Duodenal mucosa (tissue), 2 donors: ENCODE results near the gene ATP8B4.
"Not testable (repeated sequence)": the region's sequence is repeated elsewhere in the genome, so short reads cannot be mapped to it uniquely, and the experiment has no call there.

Experiments used
- H3K27ac ChIP-seq: one replicate; pipeline ENCODE4 v1.7.0; 2013; ENCODE audit warnings: low read depth, low read length
- H3K27me3 ChIP-seq, 2 donors: one replicate each; pipeline ENCODE4 v1.7.0; 2013; ENCODE audit warnings: low read length in 2 of 2, control low read depth in 1 of 2; ENCODE audit not compliant: insufficient read depth in 2 of 2, control insufficient read depth in 1 of 2
- H3K36me3 ChIP-seq, 2 donors: one replicate each; pipeline ENCODE4 v1.7.0; 2013; ENCODE audit warnings: low read length in 2 of 2, control low read depth in 1 of 2; ENCODE audit not compliant: insufficient read depth in 2 of 2, control insufficient read depth in 1 of 2
- H3K4me1 ChIP-seq, 2 donors: one replicate each; pipeline ENCODE4 v1.7.0; 2013; ENCODE audit warnings: low read length in 2 of 2, control low read depth in 1 of 2; ENCODE audit not compliant: insufficient read depth in 2 of 2, control insufficient read depth in 1 of 2
- H3K4me3 ChIP-seq, 2 donors: one replicate each; pipeline ENCODE4 v1.7.0; 2013; ENCODE audit warnings: low read length in 2 of 2, low read depth in 1 of 2
- H3K9ac ChIP-seq, 2 donors: one replicate each; pipeline ENCODE4 v1.7.0; 2013; ENCODE audit warnings: low read length in 2 of 2, low read depth in 1 of 2
- H3K9me3 ChIP-seq, 2 donors: one replicate each; pipeline ENCODE4 v1.7.0; 2013; ENCODE audit warnings: low read length in 2 of 2, control low read depth in 1 of 2; ENCODE audit not compliant: control insufficient read depth in 1 of 2

Gene ATP8B4

GRCh38 chr15:50140983-50141382 is 21.9 kb upstream of the ATP8B4 start:
- no peak overlapping the region for H3K4me3 ChIP-seq
- no peak overlapping the region for H3K9ac ChIP-seq
- no peaks in the 10 kb centered on the region for H3K27me3 ChIP-seq
- no peaks in the 10 kb centered on the region for H3K36me3 ChIP-seq
- H3K9me3 ChIP-seq, result no peaks in the 10 kb centered on the region
- no peaks in the 10 kb centered on the region for H3K4me1 ChIP-seq
- no peak overlapping the region for H3K27ac ChIP-seq

DNA sequence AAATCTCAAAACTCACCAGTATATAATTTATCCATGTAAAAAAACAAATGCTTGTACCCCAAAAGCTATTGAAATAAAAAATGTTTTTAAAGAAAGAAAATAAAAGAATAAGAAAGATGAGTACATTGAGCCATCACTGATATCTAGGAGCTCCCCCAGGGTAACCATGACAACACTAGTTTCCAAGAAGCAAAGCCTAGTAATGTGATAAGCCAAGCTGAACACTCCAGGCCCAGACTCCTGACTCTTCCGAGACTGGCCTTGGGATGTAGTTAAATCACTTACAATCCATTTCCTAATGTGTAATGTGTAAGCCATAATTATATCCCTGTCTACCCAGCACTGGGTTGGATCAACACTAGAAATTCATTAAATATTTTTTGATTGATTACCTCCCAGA is 21.1 kb upstream of the ATP8B4 start:
- Histone ChIP-seq H3K9me3 (no peaks in the 10 kb centered on the region), H3K9ac (no peak overlapping the region), H3K36me3 (no peaks in the 10 kb centered on the region), H3K4me1 (no peaks in the 10 kb centered on the region), H3K27ac (no peak overlapping the region), H3K27me3 (no peaks in the 10 kb centered on the region), H3K4me3 (no peak overlapping the region)

GRCh38 chr15:50138391-50138790 is 19.4 kb upstream of the ATP8B4 start:
- Histone ChIP-seq H3K27ac (no peak overlapping the region), H3K9me3 (no peaks in the 10 kb centered on the region), H3K4me3 (no peak overlapping the region), H3K27me3 (no peaks in the 10 kb centered on the region), H3K36me3 (no peaks in the 10 kb centered on the region), H3K9ac (no peak overlapping the region), H3K4me1 (no peaks in the 10 kb centered on the region)

DNA sequence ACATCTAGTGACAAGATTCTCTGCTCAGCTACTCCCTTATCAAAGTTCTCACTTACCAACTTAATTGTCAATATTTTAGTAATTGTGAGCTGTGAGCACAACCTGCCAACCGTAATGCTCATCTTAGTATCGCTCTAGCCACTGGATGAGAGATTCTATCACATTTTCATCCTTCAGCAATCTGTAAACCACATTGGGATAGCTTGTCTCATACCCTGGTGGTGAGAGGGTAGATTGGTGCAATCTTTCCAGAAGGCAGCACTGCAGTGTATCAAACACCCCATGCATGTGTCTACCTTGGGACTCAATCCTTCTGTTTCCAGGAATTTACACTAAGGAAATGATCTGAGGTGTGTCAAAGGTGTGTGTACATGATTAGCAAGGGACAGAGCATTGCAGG is 18.9 kb upstream of the ATP8B4 start:
- Histone ChIP-seq H3K36me3 (no peaks in the 10 kb centered on the region), H3K9me3 (no peaks in the 10 kb centered on the region), H3K27ac (no peak overlapping the region), H3K4me3 (no peak overlapping the region), H3K27me3 (no peaks in the 10 kb centered on the region), H3K4me1 (no peaks in the 10 kb centered on the region), H3K9ac (no peak overlapping the region)

- Histone ChIP-seq H3K27ac (no peak overlapping the region), H3K9ac (no peak overlapping the region), H3K4me1 (no peaks in the 10 kb centered on the region), H3K4me3 (no peak overlapping the region), H3K9me3 (no peaks in the 10 kb centered on the region), H3K27me3 (no peaks in the 10 kb centered on the region), H3K36me3 (no peaks in the 10 kb centered on the region)
Observed at GRCh38 chr15:50137330-50137761, 18.3 kb upstream of the ATP8B4 start.

DNA sequence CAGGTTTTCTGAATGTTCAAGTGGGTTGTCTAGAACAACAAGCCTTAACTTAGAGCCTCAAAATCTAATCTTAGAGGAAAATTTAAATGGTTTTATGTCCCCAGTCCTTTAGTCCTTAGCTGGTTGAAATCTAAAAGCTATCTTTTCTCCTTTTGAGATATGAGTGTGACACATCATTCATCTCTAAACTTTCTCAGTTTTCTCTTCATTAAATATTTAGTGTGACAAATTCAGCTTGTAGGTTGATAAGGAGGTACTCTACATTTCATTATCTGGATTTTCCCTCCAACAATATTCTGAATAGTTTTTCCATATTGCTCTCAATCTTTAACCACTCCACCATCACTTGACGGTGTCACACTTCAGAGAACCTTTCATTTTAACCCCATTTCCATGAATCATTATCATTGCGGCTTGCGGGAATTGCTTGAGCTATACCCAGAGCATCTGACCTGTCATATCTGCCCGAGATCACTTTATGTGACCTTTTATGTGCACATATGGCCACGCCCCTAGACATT is 16.1 kb upstream of the ATP8B4 start:
- Histone ChIP-seq H3K9ac (no peak overlapping the region), H3K4me1 (no peaks in the 10 kb centered on the region), H3K36me3 (no peaks in the 10 kb centered on the region), H3K4me3 (no peak overlapping the region), H3K27me3 (no peaks in the 10 kb centered on the region), H3K27ac (no peak overlapping the region), H3K9me3 (no peaks in the 10 kb centered on the region)

- Histone ChIP-seq H3K9ac (no peak overlapping the region), H3K4me3 (no peak overlapping the region), H3K27ac (no peak overlapping the region), H3K9me3 (no peaks in the 10 kb centered on the region), H3K27me3 (no peaks in the 10 kb centered on the region), H3K36me3 (no peaks in the 10 kb centered on the region), H3K4me1 (no peaks in the 10 kb centered on the region)
Observed at GRCh38 chr15:50134524-50135024, 15.5 kb upstream of the ATP8B4 start.

DNA sequence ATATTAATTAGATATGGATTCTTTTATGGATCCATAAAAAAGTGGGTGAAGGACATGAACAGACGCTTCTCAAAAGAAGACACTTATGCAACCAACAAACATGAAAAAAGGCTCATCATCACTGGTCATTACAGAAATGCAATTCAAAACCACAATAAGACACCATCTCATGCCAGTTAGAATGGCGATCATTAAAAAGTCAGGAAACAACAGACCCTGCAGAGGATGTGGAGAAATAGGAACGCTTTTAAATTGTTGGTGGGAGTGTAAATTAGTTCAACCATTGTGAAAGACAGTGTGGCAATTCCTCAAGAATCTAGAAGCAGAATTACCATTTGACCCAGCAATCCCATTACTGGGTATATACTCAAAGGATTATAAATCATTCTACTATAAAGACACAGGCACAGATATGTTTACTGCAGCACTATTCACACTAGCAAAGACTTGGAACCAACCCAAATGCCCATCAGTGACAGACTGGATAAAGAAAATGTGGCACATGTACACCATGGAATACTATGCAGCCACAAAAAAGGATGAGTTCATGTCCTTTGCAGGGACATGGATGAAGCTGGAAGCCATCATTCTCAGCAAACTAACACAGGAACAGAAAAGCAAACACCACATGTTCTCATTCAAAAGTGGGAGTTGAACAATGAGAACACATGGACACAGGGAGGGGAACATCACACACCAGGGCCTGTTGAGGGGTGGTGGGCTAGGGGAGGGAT is 13.4 kb upstream of the ATP8B4 start:
- H3K36me3 ChIP-seq, H3K4me3 ChIP-seq, H3K27ac ChIP-seq, H3K27me3 ChIP-seq, H3K4me1 ChIP-seq, H3K9me3 ChIP-seq, H3K9ac ChIP-seq: not testable (repeated sequence)

DNA sequence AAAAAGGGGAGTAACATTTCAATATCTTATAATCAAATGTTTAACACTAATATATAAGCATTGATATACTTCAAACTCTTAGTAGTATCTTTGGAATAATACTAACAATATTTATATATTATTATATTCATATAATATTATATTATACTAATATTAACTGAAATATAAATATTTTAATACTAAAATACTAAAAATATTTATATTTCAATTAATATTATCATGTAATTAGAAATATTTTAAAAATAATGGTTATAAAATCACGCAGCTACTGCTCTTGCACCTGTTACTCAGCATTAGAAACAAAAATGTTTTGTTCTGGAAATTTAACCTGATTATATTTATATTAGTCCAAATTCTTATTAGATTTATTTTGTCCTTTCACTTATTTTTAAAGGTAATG is 12.6 kb upstream of the ATP8B4 start:
- Histone ChIP-seq H3K36me3 (no peaks in the 10 kb centered on the region), H3K4me3 (no peak overlapping the region), H3K4me1 (no peaks in the 10 kb centered on the region), H3K9ac (no peak overlapping the region), H3K27me3 (no peaks in the 10 kb centered on the region), H3K9me3 (no peaks in the 10 kb centered on the region), H3K27ac (no peak overlapping the region)

GRCh38 chr15:50128266-50128665 is 9.2 kb upstream of the ATP8B4 start:
- no peaks in the 10 kb centered on the region for H3K27me3 ChIP-seq
- peaks cover 3 to 6% of the 10 kb centered on the region in 2 donors for H3K9me3 ChIP-seq
- H3K4me3 ChIP-seq, result no peak overlapping the region
- no peaks in the 10 kb centered on the region for H3K36me3 ChIP-seq
- H3K27ac ChIP-seq, result no peak overlapping the region
- no peaks in the 10 kb centered on the region for H3K4me1 ChIP-seq
- no peak overlapping the region for H3K9ac ChIP-seq
